Smooth muscle cell (in vitro differentiated cells): Measurements from ENCODE around the gene UBA6. TPM values are rescaled to one million over a fixed set of nuclear protein-coding genes. Genes with fewer than 3 reads are reported as not detected.

ENCODE experiments used
- DNase-seq: peaks from one replicate; lab custom pipeline; 2025; ENCODE audit not compliant: unreplicated experiment; lab: John Stamatoyannopoulos, UW
- H2AFZ ChIP-seq: fragments of 200-600 bp; sonication (generic); 2 replicates; pipeline ENCODE4 v1.6.0; 2016; ENCODE audit warnings: antibody characterized with exemption, low read depth, mild to moderate bottlenecking
- H3F3A ChIP-seq: fragments of 200-600 bp; sonication (generic); 2 replicates; pipeline ENCODE4 v1.6.0; 2017; ENCODE audit warnings: antibody characterized with exemption, low read depth
- H3K27ac ChIP-seq: fragments of 200-600 bp; sonication (generic); 2 replicates; pipeline ENCODE4 v1.5.1; 2016; ENCODE audit warnings: low read depth, mild to moderate bottlenecking
- H3K27me3 ChIP-seq: fragments of 200-600 bp; sonication (generic); 2 replicates; pipeline ENCODE4 v1.6.1; 2016; ENCODE audit warnings: low read depth, mild to moderate bottlenecking
- H3K36me3 ChIP-seq: fragments of 200-600 bp; sonication (generic); 2 replicates; pipeline ENCODE4 v1.5.1; 2016; ENCODE audit warnings: low read depth
- H3K4me1 ChIP-seq: fragments of 200-600 bp; sonication (generic); 2 replicates; pipeline ENCODE4 v1.5.1; 2016; ENCODE audit warnings: low read depth
- H3K4me2 ChIP-seq: fragments of 200-600 bp; sonication (generic); 2 replicates; pipeline ENCODE4 v1.6.0; 2016; ENCODE audit warnings: mild to moderate bottlenecking
- H3K4me3 ChIP-seq: fragments of 200-600 bp; sonication (generic); 2 replicates; pipeline ENCODE4 v1.5.1; 2016; ENCODE audit warnings: mild to moderate bottlenecking
- H3K79me2 ChIP-seq: fragments of 200-600 bp; sonication (generic); 2 replicates; pipeline ENCODE4 v1.6.0; 2016; ENCODE audit warnings: low read depth, mild to moderate bottlenecking
- H3K9ac ChIP-seq: fragments of 200-600 bp; sonication (generic); 2 replicates; pipeline ENCODE4 v1.6.0; 2016; ENCODE audit warnings: low read depth
- H3K9me3 ChIP-seq: fragments of 200-600 bp; sonication (generic); replicated peaks from 2 replicates; pipeline ENCODE4 v1.5.1; 2016; ENCODE audit warnings: low read depth
- H4K20me1 ChIP-seq: fragments of 200-600 bp; sonication (generic); 2 replicates; pipeline ENCODE4 v1.6.0; 2016; ENCODE audit warnings: low read depth
- WGBS: methylation state at CpG from one replicate; pipeline ENCODE4 v1.1.7; 2016; ENCODE audit warnings: low lambda C conversion rate; 5-methylcytosine and 5-hydroxymethylcytosine counted together
- polyA plus RNA-seq: library from polyadenylated mRNA; unstranded; fragments of >200 nt; fragmentation: Nextera tagmentation; extraction: Ambion mirVana; gene quantifications from 2 replicates; pipeline ENCODE4 v1.2.1, GENCODE V29; 2016
- total RNA-seq: library from RNA; depleted of rRNA; stranded (reverse); fragments of >200 nt; gene quantifications from 2 replicates; pipeline ENCODE4 v1.2.3, GENCODE V29; 2014
- TF ChIP-seq, protein P1 (sequence below): fragments of 200-600 bp; sonication (generic); IDR thresholded peaks from 2 replicates; pipeline ENCODE4 v1.5.1; 2017; ENCODE audit warnings: borderline replicate concordance, mild to moderate bottlenecking, antibody characterized with exemption; ENCODE audit not compliant: insufficient read depth, poor library complexity, severe bottlenecking

Gene UBA6
- total and polyA plus RNA-seq, 2 experiments from 2014 or later: 15.7 to 271 TPM

DNA sequence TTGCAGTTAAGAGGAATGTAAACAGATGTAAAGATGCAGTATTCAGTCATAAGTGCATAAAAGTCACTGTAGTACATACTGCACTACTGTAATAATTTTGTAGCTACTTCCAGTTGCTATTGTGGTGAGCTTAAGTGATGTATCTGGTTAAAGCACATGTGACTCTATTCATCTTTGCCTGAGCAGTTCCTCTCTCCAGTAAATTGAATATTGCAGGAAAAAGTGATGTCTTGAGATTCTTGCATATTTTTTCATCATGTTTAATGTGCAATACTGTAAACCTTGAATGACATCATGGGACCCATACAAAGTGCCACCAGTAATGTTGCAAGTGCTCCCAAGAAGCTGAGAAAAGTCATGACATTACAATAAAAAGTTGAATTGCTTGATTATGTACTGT is 9.6 kb downstream of the UBA6 start:
- Histone ChIP-seq H3K27me3 (no peaks in the 10 kb centered on the region), H3F3A (peaks cover 6% of the 10 kb centered on the region), H3K27ac (no peak overlapping the region), H3K36me3 (peaks cover 5% of the 10 kb centered on the region), H3K4me1 (no peaks in the 10 kb centered on the region), H2AFZ (no peak overlapping the region), H3K9ac (no peak overlapping the region), H3K4me2 (no peak overlapping the region), H3K4me3 (no peak overlapping the region), H3K9me3 (no peaks in the 10 kb centered on the region), H4K20me1 (peaks cover 2% of the 10 kb centered on the region), H3K79me2 (peaks cover 65% of the 10 kb centered on the region)
- DNase-seq: no peak
- TF ChIP-seq, protein P1, sequence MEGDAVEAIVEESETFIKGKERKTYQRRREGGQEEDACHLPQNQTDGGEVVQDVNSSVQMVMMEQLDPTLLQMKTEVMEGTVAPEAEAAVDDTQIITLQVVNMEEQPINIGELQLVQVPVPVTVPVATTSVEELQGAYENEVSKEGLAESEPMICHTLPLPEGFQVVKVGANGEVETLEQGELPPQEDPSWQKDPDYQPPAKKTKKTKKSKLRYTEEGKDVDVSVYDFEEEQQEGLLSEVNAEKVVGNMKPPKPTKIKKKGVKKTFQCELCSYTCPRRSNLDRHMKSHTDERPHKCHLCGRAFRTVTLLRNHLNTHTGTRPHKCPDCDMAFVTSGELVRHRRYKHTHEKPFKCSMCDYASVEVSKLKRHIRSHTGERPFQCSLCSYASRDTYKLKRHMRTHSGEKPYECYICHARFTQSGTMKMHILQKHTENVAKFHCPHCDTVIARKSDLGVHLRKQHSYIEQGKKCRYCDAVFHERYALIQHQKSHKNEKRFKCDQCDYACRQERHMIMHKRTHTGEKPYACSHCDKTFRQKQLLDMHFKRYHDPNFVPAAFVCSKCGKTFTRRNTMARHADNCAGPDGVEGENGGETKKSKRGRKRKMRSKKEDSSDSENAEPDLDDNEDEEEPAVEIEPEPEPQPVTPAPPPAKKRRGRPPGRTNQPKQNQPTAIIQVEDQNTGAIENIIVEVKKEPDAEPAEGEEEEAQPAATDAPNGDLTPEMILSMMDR: no peak

DNA sequence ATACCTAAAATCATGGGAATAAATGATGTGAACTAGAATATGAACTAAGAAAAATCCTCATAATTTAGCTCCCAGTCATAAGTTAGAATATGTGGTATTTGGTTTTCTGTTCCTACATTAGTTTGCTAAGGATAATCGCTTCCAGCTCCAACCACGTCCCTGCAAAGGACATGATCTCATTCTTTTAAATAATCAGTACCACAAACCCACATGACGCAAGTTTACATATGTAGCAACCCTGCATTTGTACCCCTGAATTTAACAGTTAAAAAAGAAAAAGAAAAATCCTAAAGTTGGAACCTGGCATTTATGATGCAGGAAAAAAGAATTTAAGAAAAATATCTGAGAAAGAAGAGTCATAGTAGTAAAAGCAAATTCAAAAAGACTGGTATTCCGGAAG is 13.3 kb downstream of the UBA6 start:
- H4K20me1 ChIP-seq: peaks cover 2% of the 10 kb centered on the region
- no peaks in the 10 kb centered on the region for H3K9me3 ChIP-seq
- peaks cover 76% of the 10 kb centered on the region for H3K79me2 ChIP-seq
- H3K9ac ChIP-seq: peak overlapping the region; percentile 49
- H3K4me3 ChIP-seq: peak overlapping the region; percentile 31
- DNase-seq: no peak
- peak overlapping the region; percentile 83 for H3K27ac ChIP-seq
- H3K4me1 ChIP-seq: peaks cover 6% of the 10 kb centered on the region
- H3K27me3 ChIP-seq: no peaks in the 10 kb centered on the region
- no peak overlapping the region for H2AFZ ChIP-seq
- WGBS: 23% methylated on average over 4 of the region's 4 CpGs
- TF ChIP-seq, protein P1: no peak
- peak overlapping the region; percentile 80 for H3K4me2 ChIP-seq
- H3K36me3 ChIP-seq: peaks cover 5% of the 10 kb centered on the region
- H3F3A ChIP-seq: peaks cover 6% of the 10 kb centered on the region

DNA sequence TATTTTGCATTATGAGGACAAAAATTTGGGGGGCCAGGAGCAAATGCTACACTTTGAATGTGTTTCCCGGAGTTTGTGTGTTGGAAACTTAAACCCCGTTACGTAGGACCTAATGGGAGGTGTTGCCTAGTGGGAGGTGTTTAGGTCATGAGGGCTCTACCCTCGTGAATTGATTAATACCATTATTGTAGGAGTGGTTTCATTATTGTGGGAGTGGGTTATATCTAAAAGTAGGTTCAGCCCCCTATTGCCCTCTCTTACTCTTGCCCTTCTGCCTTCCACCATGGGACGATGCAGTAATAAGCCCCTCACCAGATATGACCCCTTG is 15.5 kb downstream of the UBA6 start:
- Histone ChIP-seq H3K4me1 (peaks cover 6% of the 10 kb centered on the region), H3F3A (peaks cover 6% of the 10 kb centered on the region), H3K9me3 (no peaks in the 10 kb centered on the region), H3K9ac (no peak overlapping the region), H3K4me3 (no peak overlapping the region), H4K20me1 (peaks cover 4% of the 10 kb centered on the region), H2AFZ (no peak overlapping the region), H3K4me2 (peak overlapping the region; percentile 29), H3K79me2 (peaks cover 54% of the 10 kb centered on the region), H3K27ac (peak overlapping the region; percentile 80), H3K27me3 (no peaks in the 10 kb centered on the region), H3K36me3 (peaks cover 6% of the 10 kb centered on the region)
- 96% methylated on average over 5 of the region's 5 CpGs for WGBS
- DNase-seq: no peak
- TF ChIP-seq, protein P1: no peak

DNA sequence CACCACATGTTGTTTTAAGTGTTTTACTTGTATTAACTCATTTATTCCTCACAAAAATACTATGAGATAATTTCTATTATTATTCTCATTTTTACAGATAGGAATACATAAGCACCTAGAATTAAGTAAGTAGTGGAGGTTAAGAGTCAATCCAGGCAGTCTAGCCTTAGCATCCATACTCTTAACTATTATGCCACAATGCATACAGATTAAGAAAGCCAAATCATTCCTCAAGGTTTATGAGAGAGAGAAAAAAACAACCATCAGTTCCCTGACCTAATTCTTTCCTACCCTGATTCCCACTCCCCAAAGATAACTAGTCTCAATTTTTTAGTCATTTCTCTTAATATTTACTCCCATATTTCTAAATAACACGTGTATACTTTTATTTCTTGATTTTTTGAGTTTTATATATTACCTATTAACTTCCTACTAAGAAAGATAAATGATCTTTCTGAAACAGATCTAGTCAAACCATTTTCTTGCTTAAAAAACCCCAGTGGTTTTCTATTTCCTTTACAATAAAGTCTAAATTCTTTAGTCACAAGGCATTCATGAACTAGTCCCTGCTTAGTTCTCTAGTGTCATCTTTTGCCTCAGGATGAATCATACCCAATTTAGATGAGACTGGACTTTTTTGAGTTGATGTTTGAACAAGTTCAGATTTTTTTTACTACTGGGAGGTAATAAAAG is 16.0 kb downstream of the UBA6 start:
- H3K79me2 ChIP-seq: peaks cover 50% of the 10 kb centered on the region
- no peak overlapping the region for H3K4me3 ChIP-seq
- H3K27me3 ChIP-seq: no peaks in the 10 kb centered on the region
- H3K36me3 ChIP-seq: peaks cover 10% of the 10 kb centered on the region
- H4K20me1 ChIP-seq: peaks cover 4% of the 10 kb centered on the region
- WGBS: 100% methylated on average over 1 of the region's 1 CpG
- H3K4me1 ChIP-seq: peaks cover 6% of the 10 kb centered on the region
- peak overlapping the region; percentile 29 for H3K4me2 ChIP-seq
- H3K27ac ChIP-seq: peak overlapping the region; percentile 80
- no peak overlapping the region for H2AFZ ChIP-seq
- TF ChIP-seq, protein P1: no peak
- H3K9me3 ChIP-seq: no peaks in the 10 kb centered on the region
- peaks cover 6% of the 10 kb centered on the region for H3F3A ChIP-seq
- no peak for DNase-seq
- no peak overlapping the region for H3K9ac ChIP-seq
